ENCODE data around the gene HS3ST5. TPM values are rescaled to one million over a fixed set of nuclear protein-coding genes. Genes with fewer than 3 reads are reported as not detected.

HS3ST5 gene
- total RNA-seq, 1 experiment from 2014 or later = 8.7 TPM

GRCh38 chr6:114181664-114182063 is 161.2 kb downstream of the HS3ST5 start:
- peaks cover 37% of the 10 kb centered on the region for H3K4me1 Mint-ChIP-seq
- no peak overlapping the region for H3K27ac Mint-ChIP-seq
- H3K36me3 Mint-ChIP-seq = peaks cover 8% of the 10 kb centered on the region; the same call in 1 of the 2 replicates
- ChIA-PET POLR2A (no interaction called here), CTCF (no interaction called here)
- no peaks in the 10 kb centered on the region for H3K27me3 Mint-ChIP-seq (ENCODE audit: low read depth)
- TF ChIP-seq NFYB (CRISPR knock-in tag; conservative IDR thresholded peaks at IDR 0.05; ENCODE audit: low read depth) (no peak), TEAD4 (CRISPR knock-in tag; IDR thresholded peaks at IDR 0.05) (no peak), CREM (CRISPR knock-in tag; IDR thresholded peaks at IDR 0.05) (no peak), GTF2I (CRISPR knock-in tag; conservative IDR thresholded peaks at IDR 0.05) (no peak), ZNF396 (CRISPR knock-in tag; IDR thresholded peaks at IDR 0.05; ENCODE audit: borderline replicate concordance) (no peak), ZNF232 (CRISPR knock-in tag; IDR thresholded peaks at IDR 0.05) (no peak), RORB (CRISPR knock-in tag; IDR thresholded peaks at IDR 0.05) (no peak), AFF4 (CRISPR knock-in tag; IDR thresholded peaks at IDR 0.05; ENCODE audit: borderline replicate concordance) (no peak), CDX4 (CRISPR knock-in tag; IDR thresholded peaks at IDR 0.05; ENCODE audit: borderline replicate concordance) (no peak), SP1 (CRISPR knock-in tag; conservative IDR thresholded peaks at IDR 0.05) (no peak), KAT7 (CRISPR knock-in tag; IDR thresholded peaks at IDR 0.05; ENCODE audit: borderline replicate concordance) (no peak), SMAD4 (CRISPR knock-in tag; IDR thresholded peaks at IDR 0.05) (no peak), ETV6 (CRISPR knock-in tag; IDR thresholded peaks at IDR 0.05) (no peak), E2F5 (CRISPR knock-in tag; IDR thresholded peaks at IDR 0.05) (no peak), EMX1 (CRISPR knock-in tag; IDR thresholded peaks at IDR 0.05) (no peak), CBFB (CRISPR knock-in tag; IDR thresholded peaks at IDR 0.05; ENCODE audit: low read depth) (no peak)
- TF ChIP-seq, protein P1, sequence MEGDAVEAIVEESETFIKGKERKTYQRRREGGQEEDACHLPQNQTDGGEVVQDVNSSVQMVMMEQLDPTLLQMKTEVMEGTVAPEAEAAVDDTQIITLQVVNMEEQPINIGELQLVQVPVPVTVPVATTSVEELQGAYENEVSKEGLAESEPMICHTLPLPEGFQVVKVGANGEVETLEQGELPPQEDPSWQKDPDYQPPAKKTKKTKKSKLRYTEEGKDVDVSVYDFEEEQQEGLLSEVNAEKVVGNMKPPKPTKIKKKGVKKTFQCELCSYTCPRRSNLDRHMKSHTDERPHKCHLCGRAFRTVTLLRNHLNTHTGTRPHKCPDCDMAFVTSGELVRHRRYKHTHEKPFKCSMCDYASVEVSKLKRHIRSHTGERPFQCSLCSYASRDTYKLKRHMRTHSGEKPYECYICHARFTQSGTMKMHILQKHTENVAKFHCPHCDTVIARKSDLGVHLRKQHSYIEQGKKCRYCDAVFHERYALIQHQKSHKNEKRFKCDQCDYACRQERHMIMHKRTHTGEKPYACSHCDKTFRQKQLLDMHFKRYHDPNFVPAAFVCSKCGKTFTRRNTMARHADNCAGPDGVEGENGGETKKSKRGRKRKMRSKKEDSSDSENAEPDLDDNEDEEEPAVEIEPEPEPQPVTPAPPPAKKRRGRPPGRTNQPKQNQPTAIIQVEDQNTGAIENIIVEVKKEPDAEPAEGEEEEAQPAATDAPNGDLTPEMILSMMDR (IDR thresholded peaks at IDR 0.05) = no peak
- TF ChIP-seq, protein P2, sequence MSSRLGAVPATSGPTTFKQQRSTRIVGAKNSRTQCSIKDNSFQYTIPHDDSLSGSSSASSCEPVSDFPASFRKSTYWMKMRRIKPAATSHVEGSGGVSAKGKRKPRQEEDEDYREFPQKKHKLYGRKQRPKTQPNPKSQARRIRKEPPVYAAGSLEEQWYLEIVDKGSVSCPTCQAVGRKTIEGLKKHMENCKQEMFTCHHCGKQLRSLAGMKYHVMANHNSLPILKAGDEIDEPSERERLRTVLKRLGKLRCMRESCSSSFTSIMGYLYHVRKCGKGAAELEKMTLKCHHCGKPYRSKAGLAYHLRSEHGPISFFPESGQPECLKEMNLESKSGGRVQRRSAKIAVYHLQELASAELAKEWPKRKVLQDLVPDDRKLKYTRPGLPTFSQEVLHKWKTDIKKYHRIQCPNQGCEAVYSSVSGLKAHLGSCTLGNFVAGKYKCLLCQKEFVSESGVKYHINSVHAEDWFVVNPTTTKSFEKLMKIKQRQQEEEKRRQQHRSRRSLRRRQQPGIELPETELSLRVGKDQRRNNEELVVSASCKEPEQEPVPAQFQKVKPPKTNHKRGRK (CRISPR knock-in tag; IDR thresholded peaks at IDR 0.05; ENCODE audit: borderline replicate concordance) = no peak
- H3K9me3 Mint-ChIP-seq = 0 out of 2 replicates have a peak, but pooled peaks cover 4% of the 10 kb centered on the region
- ATAC-seq = no peak
- H3K4me3 Mint-ChIP-seq = no peak overlapping the region
- no peak for DNase-seq (ENCODE audit: low spot score)

DNA sequence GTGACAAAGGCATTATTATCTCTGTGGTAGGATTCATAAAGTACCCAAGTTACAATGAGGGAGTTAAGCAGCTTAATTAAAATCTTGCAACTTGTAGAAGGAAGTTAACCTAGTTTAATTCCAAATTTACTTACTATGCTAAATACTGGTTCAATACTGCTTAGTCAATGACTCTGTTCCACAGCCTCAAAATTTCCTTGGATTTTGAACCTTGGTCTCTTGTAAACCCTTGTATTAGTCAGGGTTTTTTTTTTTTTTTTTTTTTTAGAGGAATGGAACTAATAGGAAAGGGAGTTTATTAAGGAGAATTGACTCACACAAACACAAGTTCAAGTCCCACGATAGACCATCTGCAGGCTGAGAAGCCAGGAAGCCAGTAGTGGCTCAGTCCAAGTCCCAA is 163.4 kb downstream of the HS3ST5 start:
- H3K27me3 Mint-ChIP-seq (ENCODE audit: low read depth) = no peaks in the 10 kb centered on the region
- DNase-seq (ENCODE audit: low spot score) (no peak), ATAC-seq (no peak)
- CTCF ChIA-PET = interaction anchor here (1.2 to 1.5 kb wide), 2 partner anchors 10 to 71 kb away, joined by 3 to 5 read pairs; no protein-coding TSS in a partner anchor
- H3K4me1 Mint-ChIP-seq = peaks cover 58% of the 10 kb centered on the region
- H3K27ac Mint-ChIP-seq = no peak overlapping the region
- H3K36me3 Mint-ChIP-seq = peaks cover 6% of the 10 kb centered on the region; the same call in 1 of the 2 replicates
- POLR2A ChIA-PET = no interaction called here
- no peak overlapping the region for H3K4me3 Mint-ChIP-seq
- no peak for TF ChIP-seq NR3C1 (CRISPR knock-in tag; conservative IDR thresholded peaks at IDR 0.05; ENCODE audit: low read depth)
- no peaks in the 10 kb centered on the region for H3K9me3 Mint-ChIP-seq

Measured in WTC11 (cell line).